ENCODE measurements around the gene PLAC1. TPM values are rescaled to one million over a fixed set of nuclear protein-coding genes. Genes with fewer than 3 reads are reported as not detected.

The PLAC1 gene
- total and polyA plus RNA-seq, 8 donors, result 0.18 to 0.77 (median 0.46) TPM; not detected in 2

- ATAC-seq, result no peak
- no peaks in the 10 kb centered on the region for H3K36me3 ChIP-seq
- no peaks in the 10 kb centered on the region for H3K9me3 ChIP-seq
- no peaks in the 10 kb centered on the region for H3K4me1 ChIP-seq
- no peak overlapping the region for H3K27ac ChIP-seq
- DNase-seq, result no peak
- no peak for TF ChIP-seq CTCF (IDR thresholded peaks at IDR 0.05)
- H3K4me3 ChIP-seq, result no peak overlapping the region
- H3K27me3 ChIP-seq, result no peaks in the 10 kb centered on the region
- intact Hi-C loops (cut with DNase I), result no loop called here
These were observed 87.8 kb downstream of the PLAC1 start for GRCh38 chrX:134570509-134570846.

- ATAC-seq (no peak), DNase-seq (no peak)
- Histone ChIP-seq H3K9me3 (no peaks in the 10 kb centered on the region), H3K36me3 (no peaks in the 10 kb centered on the region), H3K27ac (no peak overlapping the region), H3K4me3 (no peak overlapping the region), H3K4me1 (no peaks in the 10 kb centered on the region), H3K27me3 (no peaks in the 10 kb centered on the region)
- no peak for TF ChIP-seq CTCF (IDR thresholded peaks at IDR 0.05)
- intact Hi-C loops (cut with DNase I), result no loop called here
These were observed 89.0 kb downstream of the PLAC1 start for GRCh38 chrX:134569306-134569705.

DNA sequence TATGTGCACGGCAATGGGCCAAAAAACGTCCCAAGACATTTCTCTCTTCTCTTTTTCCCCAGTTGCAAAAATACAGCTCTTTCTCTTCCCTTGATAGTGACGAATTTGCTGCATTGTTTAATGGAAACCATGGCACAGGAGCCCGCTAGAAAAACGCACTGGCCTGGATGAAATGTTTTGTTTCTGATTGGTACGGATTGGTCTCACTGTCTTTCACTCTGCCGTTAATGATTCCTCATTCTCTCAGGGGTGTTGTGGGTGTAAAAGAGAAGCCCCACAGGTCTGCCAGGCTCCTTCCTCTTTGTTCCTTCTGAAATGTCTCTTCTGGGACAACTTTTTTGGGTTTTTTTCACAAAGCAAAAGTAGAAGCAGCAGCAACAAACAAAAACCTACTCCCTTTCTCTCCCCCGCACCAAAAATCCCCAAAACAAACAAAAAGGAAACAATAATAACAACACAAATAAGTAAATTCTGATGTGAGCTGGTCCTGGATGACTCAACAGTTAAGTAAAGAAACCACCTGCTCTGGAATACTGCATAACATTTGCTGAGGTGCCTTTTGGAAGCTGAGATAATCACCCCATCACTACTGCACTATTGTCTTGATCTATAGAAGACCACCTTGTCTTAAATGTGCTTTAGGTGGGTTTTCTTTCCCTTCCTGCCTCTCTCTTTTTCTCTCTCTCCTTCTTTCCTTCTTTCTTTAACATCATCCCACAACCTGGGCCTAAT, 89.8 kb downstream of the PLAC1 start:
- ATAC-seq, result no peak
- TF ChIP-seq CTCF (IDR thresholded peaks at IDR 0.05), result no peak
- Histone ChIP-seq H3K4me3 (no peak overlapping the region), H3K27me3 (no peaks in the 10 kb centered on the region), H3K36me3 (no peaks in the 10 kb centered on the region), H3K9me3 (no peaks in the 10 kb centered on the region), H3K4me1 (no peaks in the 10 kb centered on the region), H3K27ac (no peak overlapping the region)
- DNase-seq, result no peak
- intact Hi-C loops (cut with DNase I), result no loop called here

DNA sequence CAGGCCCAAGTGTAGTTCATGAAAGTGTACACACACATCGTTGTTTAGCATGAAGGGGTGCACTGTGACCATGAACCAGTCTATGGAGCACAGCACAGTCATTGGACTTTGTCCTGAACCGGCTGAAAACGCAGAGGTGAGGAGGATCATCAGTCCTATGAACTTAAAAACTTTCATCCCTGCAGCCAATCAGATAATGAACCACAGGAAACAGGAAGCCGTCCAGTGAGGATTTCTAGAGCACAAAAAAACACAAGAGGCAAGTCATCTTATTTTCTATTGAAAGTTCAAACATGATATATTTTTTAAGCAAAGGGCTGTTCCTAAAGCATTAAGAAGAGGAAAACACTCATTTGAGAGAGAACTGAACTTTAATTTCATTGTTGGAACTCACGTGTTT, 91.8 kb downstream of the PLAC1 start:
- ATAC-seq (no peak), DNase-seq (no peak)
- TF ChIP-seq CTCF (IDR thresholded peaks at IDR 0.05), result no peak
- intact Hi-C loops (cut with DNase I), result no loop called here
- H3K4me3 ChIP-seq, result no peak overlapping the region
- no peaks in the 10 kb centered on the region for H3K27me3 ChIP-seq
- H3K36me3 ChIP-seq, result no peaks in the 10 kb centered on the region
- H3K9me3 ChIP-seq, result no peaks in the 10 kb centered on the region
- no peak overlapping the region for H3K27ac ChIP-seq
- no peaks in the 10 kb centered on the region for H3K4me1 ChIP-seq

GRCh38 chrX:134562002-134562401, 96.3 kb downstream of the PLAC1 start:
- no peak for DNase-seq
- no peaks in the 10 kb centered on the region for H3K36me3 ChIP-seq
- H3K9me3 ChIP-seq, result no peaks in the 10 kb centered on the region
- H3K4me3 ChIP-seq, result no peak overlapping the region
- TF ChIP-seq CTCF (IDR thresholded peaks at IDR 0.05), result no peak
- intact Hi-C loops (cut with DNase I), result no loop called here
- H3K27ac ChIP-seq, result no peak overlapping the region
- no peak for ATAC-seq
- no peaks in the 10 kb centered on the region for H3K27me3 ChIP-seq
- no peaks in the 10 kb centered on the region for H3K4me1 ChIP-seq

Measured in left lung (tissue), 10 donors.